ENCODE results near the gene DDX27.
"Not testable (repeated sequence)": the region's sequence is repeated elsewhere in the genome, so short reads cannot be mapped to it uniquely, and the experiment has no call there.

DDX27 gene

GRCh38 chr20:49219091-49219923 is at the start of gene DDX27:
Gene DDX27, plus strand, starts transcription at chr20:49219416. Its CDS starts 33 bp downstream, at chr20:49219449.
- peak; percentile 95 for DNase-seq

- no peak for DNase-seq
Measured at GRCh38 chr20:49169547-49169946, 49.7 kb upstream of the DDX27 start.

GRCh38 chr20:49170714-49171113 is 48.5 kb upstream of the DDX27 start:
- no peak for DNase-seq

- DNase-seq = no peak
Measured at GRCh38 chr20:49171909-49172308, 47.3 kb upstream of the DDX27 start.

GRCh38 chr20:49172413-49172812 is 46.8 kb upstream of the DDX27 start:
- no peak for DNase-seq

- no peak for DNase-seq
Measured at GRCh38 chr20:49174183-49174582, 45.0 kb upstream of the DDX27 start.

- no peak for DNase-seq
Measured at GRCh38 chr20:49179368-49180277, 39.6 kb upstream of the DDX27 start.

- DNase-seq = no peak
Measured at GRCh38 chr20:49181265-49181877, 37.8 kb upstream of the DDX27 start.

GRCh38 chr20:49183444-49183843 is 35.8 kb upstream of the DDX27 start:
- DNase-seq = no peak

- not testable (repeated sequence) for DNase-seq
Measured at GRCh38 chr20:49184084-49184501, 35.1 kb upstream of the DDX27 start.

- no peak for DNase-seq
Measured at GRCh38 chr20:49184691-49185070, 34.5 kb upstream of the DDX27 start.

- DNase-seq = no peak
Measured at GRCh38 chr20:49185071-49185761, 34.0 kb upstream of the DDX27 start.

- DNase-seq = peak; percentile 63
Measured at GRCh38 chr20:49186535-49187329, 32.5 kb upstream of the DDX27 start.

- DNase-seq = no peak
Measured at GRCh38 chr20:49187330-49187850, 31.8 kb upstream of the DDX27 start.

GRCh38 chr20:49187851-49188641 is 31.2 kb upstream of the DDX27 start, which contains the start of gene STAU1:
Gene STAU1, minus strand, starts transcription at chr20:49188334. Its CDS starts 22,133 bp downstream, at chr20:49166201.
- peak; percentile 95 for DNase-seq

GRCh38 chr20:49192944-49193518 is 26.2 kb upstream of the DDX27 start:
- not testable (repeated sequence) for DNase-seq

- no peak for DNase-seq
Measured at GRCh38 chr20:49199729-49200293, 19.4 kb upstream of the DDX27 start.

- DNase-seq = no peak
Measured at GRCh38 chr20:49203011-49203410, 16.2 kb upstream of the DDX27 start.

GRCh38 chr20:49203746-49204145 is 15.5 kb upstream of the DDX27 start:
- DNase-seq = no peak

- DNase-seq = no peak
Measured at GRCh38 chr20:49207076-49207475, 12.1 kb upstream of the DDX27 start.
